ENCODE results near the gene RNF13. TPM values are rescaled to one million over a fixed set of nuclear protein-coding genes. Genes with fewer than 3 reads are reported as not detected.

Gene RNF13
- total and polyA plus RNA-seq, 2 donors (not counting 3 experiments of a cell fraction or from before 2014, with no cell fraction given) = 16.4 to 27.1 TPM

GRCh38 chr3:149767720-149768119, 45.3 kb upstream of the RNF13 start:
- Histone ChIP-seq H3K79me2 (ENCODE audit: control insufficient read depth, insufficient read depth, low read length) (no peaks in the 10 kb centered on the region), H3K9me1 (replicated peaks; ENCODE audit: control insufficient read depth, extremely low read depth, insufficient read depth, low read length) (no peaks in the 10 kb centered on the region), H3K4me3 (replicated peaks in 1 of 3; ENCODE audit: insufficient read depth in 1 of 3, low read depth in 1 of 3, low read length in 3 of 3) (no peak overlapping the region), H3K4me1 (ENCODE audit: control insufficient read depth, extremely low read depth, insufficient read depth, low read length) (no peaks in the 10 kb centered on the region), H4K20me1 (replicated peaks; ENCODE audit: control insufficient read depth, extremely low read depth, insufficient read depth, low read length) (no peaks in the 10 kb centered on the region), H3K27me3 (ENCODE audit: control insufficient read depth in 2 of 2, insufficient read depth in 2 of 2, low read length in 2 of 2) (peaks cover 24 to 25% of the 10 kb centered on the region in 2 experiments), H3K27ac (ENCODE audit: insufficient read depth, low read depth, low read length) (no peak overlapping the region), H3K9ac (replicated peaks; ENCODE audit: extremely low read depth, insufficient read depth, low read length) (no peak overlapping the region), H2AFZ (ENCODE audit: low read depth, low read length) (no peak overlapping the region), H3K9me3 (replicated peaks; ENCODE audit: control insufficient read depth, insufficient read depth, low read length) (no peaks in the 10 kb centered on the region), H3K36me3 (ENCODE audit: control insufficient read depth in 2 of 2, extremely low read depth in 1 of 2, insufficient read depth in 2 of 2, low read length in 2 of 2) (no peaks in the 10 kb centered on the region), H3K4me2 (ENCODE audit: insufficient read depth, low read length) (no peak overlapping the region)
- ChIA-PET CTCF (interaction anchor here (0.9 to 9.4 kb wide), 12 partner anchors 8 to 453 kb away, joined by 3 to 263 read pairs (median 6); partner anchors contain the start of gene COMMD2), POLR2A (interaction anchor here (0.6 kb wide), 1 partner anchor 40 kb away, joined by 5 read pairs; no protein-coding TSS in a partner anchor)
- DNase-seq (ENCODE audit: low read depth, low spot score) = no peak
- intact Hi-C loops (cut with micrococcal nuclease) = no loop called here
- no peak for FAIRE-seq
- dilution Hi-C loops (cut with MboI; ENCODE audit: extremely low pct_ligation_motif_present, low sequenced_read_pairs) = no loop called here
- TF ChIP-seq MYC (IDR thresholded peaks at IDR 0.05; ENCODE audit: low read depth, low read length) (no peak), JUN (IDR thresholded peaks at IDR 0.05; ENCODE audit: borderline replicate concordance, insufficient read depth, insufficient read length, low read depth) (no peak), POLR2AphosphoS5 (IDR thresholded peaks at IDR 0.05; ENCODE audit: insufficient read depth, low read depth, low read length) (no peak), POLR2A (IDR thresholded peaks at IDR 0.05; ENCODE audit: low read depth, low read length) (no peak), EZH2 (IDR thresholded peaks at IDR 0.05; ENCODE audit: borderline replicate concordance, low read depth, low read length, severe bottlenecking) (no peak), GATA2 (IDR thresholded peaks at IDR 0.05; ENCODE audit: insufficient read depth, insufficient read length, low read depth, low read length) (no peak), FOS (IDR thresholded peaks at IDR 0.05; ENCODE audit: borderline replicate concordance, insufficient read depth, low read length) (no peak), CTCF (IDR thresholded peaks at IDR 0.05; ENCODE audit: extremely low read depth in 1 of 2, insufficient read depth in 1 of 2, low read depth in 1 of 2, low read length in 2 of 2) (no peak)
- TF ChIP-seq, protein P1, sequence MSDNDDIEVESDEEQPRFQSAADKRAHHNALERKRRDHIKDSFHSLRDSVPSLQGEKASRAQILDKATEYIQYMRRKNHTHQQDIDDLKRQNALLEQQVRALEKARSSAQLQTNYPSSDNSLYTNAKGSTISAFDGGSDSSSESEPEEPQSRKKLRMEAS (IDR thresholded peaks at IDR 0.05; ENCODE audit: insufficient read depth, insufficient read length) = no peak
- BruUV-seq (replicated peaks) = no TSS peak

Measured in endothelial cell of umbilical vein (primary cell).